Measurements from ENCODE around the gene CYTH4.

CYTH4 gene

DNA sequence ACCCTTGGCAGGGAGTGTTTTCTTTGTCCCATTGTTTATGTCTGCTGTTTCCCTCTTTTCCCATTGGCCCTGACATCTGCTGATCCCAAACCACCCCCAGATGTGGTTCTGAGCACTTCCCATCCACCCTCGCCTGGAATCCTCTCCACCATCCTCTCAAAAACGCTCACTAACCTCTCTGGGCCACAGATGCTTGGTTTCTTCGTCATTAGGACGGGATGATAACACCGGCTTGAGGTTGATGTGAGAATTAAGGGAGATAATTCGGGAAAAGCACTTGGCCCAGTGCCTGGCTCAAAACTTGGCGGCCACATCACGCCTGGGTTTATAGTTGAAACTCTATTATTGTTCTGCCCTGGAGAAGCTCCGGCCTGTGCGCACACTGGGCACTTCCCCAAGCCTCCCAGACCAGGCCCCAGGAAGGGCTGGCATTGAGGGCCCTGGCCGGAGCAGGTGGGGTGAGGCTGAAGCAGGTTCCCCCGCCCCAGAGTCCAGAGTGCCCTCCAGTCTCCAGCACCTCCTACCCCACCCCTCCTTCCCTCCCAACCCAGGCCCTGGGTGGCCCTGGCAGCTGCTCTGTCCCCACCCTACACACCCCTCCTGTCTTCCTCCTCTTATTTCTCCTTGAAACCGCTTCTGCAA lies 63.7 kb downstream of the CYTH4 start:
- Histone ChIP-seq H3K27ac (ENCODE audit: insufficient read depth in 1 of 2, low read depth in 1 of 2, low read length in 2 of 2, poor library complexity in 1 of 2, severe bottlenecking in 2 of 2) (no peak overlapping the region), H3K4me3 (ENCODE audit: control insufficient read depth in 1 of 7, extremely low read depth in 1 of 7, insufficient read depth in 4 of 7, low read depth in 2 of 7, low read length in 6 of 7) (no peak overlapping the region), H3K9me3 (ENCODE audit: control extremely low read depth in 1 of 5, control insufficient read depth in 4 of 5, insufficient read depth in 2 of 5, low read depth in 1 of 5, low read length in 4 of 5) (no peaks in the 10 kb centered on the region), H3K36me3 (ENCODE audit: control insufficient read depth in 4 of 4, insufficient read depth in 4 of 4, low read length in 3 of 4) (no peaks in the 10 kb centered on the region), H3K27me3 (replicated peaks in 2 of 5; ENCODE audit: control insufficient read depth in 4 of 5, insufficient read depth in 5 of 5, low read length in 4 of 5) (peaks cover 0 to 2% (median 0%) of the 10 kb centered on the region in 5 experiments), H3K4me1 (ENCODE audit: control extremely low read depth in 1 of 4, control insufficient read depth in 4 of 4, insufficient read depth in 4 of 4, low read length in 3 of 4) (peaks cover 0 to 3% (median 0%) of the 10 kb centered on the region in 4 experiments)
- no peak for DNase-seq
- CTCF ChIA-PET, result interaction anchor here (0.7 to 0.9 kb wide), 2 partner anchors 36 to 102 kb away, joined by 3 read pairs; no protein-coding TSS in a partner anchor
- 92% methylated on average over 6 of the region's 13 CpGs for WGBS (ENCODE audit: insufficient coverage)
- POLR2A ChIA-PET, result interaction anchor here (0.6 kb wide), 1 partner anchor 45 kb away, joined by 3 read pairs; no protein-coding TSS in a partner anchor

DNA sequence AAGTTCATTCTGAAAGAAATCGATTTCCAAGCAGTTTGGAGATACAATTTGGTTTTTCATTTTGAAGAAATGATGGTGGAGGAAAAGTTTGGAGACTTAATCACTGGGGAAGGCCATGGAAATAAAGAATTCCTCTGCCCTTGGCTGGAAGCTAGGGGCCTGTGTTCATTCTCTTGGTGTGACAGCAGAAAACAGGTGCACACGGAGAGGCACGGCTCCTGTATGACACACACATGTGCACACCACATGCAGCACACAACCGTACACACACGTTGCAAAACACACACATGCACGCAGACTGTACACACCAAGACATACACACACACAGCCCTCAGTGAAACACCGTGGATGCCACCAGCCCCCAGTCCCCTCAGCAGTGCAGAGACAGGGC lies 64.2 kb downstream of the CYTH4 start:
- ChIA-PET CTCF (no interaction called here), POLR2A (interaction anchor here (0.6 kb wide), 1 partner anchor 45 kb away, joined by 3 read pairs; no protein-coding TSS in a partner anchor)
- peaks cover 0 to 2% (median 0%) of the 10 kb centered on the region in 5 experiments for H3K27me3 ChIP-seq (replicated peaks in 2 of 5; ENCODE audit: control insufficient read depth in 4 of 5, insufficient read depth in 5 of 5, low read length in 4 of 5)
- no peaks in the 10 kb centered on the region for H3K36me3 ChIP-seq (ENCODE audit: control insufficient read depth in 4 of 4, insufficient read depth in 4 of 4, low read length in 3 of 4)
- H3K4me1 ChIP-seq (ENCODE audit: control extremely low read depth in 1 of 4, control insufficient read depth in 4 of 4, insufficient read depth in 4 of 4, low read length in 3 of 4), result peaks cover 0 to 3% (median 0%) of the 10 kb centered on the region in 4 experiments
- DNase-seq, result no peak
- no peaks in the 10 kb centered on the region for H3K9me3 ChIP-seq (ENCODE audit: control extremely low read depth in 1 of 5, control insufficient read depth in 4 of 5, insufficient read depth in 2 of 5, low read depth in 1 of 5, low read length in 4 of 5)
- H3K27ac ChIP-seq (ENCODE audit: insufficient read depth in 1 of 2, low read depth in 1 of 2, low read length in 2 of 2, poor library complexity in 1 of 2, severe bottlenecking in 2 of 2), result no peak overlapping the region
- H3K4me3 ChIP-seq (ENCODE audit: control insufficient read depth in 1 of 7, extremely low read depth in 1 of 7, insufficient read depth in 4 of 7, low read depth in 2 of 7, low read length in 6 of 7), result no peak overlapping the region
- WGBS (ENCODE audit: insufficient coverage), result 100% methylated on average over 4 of the region's 7 CpGs

DNA sequence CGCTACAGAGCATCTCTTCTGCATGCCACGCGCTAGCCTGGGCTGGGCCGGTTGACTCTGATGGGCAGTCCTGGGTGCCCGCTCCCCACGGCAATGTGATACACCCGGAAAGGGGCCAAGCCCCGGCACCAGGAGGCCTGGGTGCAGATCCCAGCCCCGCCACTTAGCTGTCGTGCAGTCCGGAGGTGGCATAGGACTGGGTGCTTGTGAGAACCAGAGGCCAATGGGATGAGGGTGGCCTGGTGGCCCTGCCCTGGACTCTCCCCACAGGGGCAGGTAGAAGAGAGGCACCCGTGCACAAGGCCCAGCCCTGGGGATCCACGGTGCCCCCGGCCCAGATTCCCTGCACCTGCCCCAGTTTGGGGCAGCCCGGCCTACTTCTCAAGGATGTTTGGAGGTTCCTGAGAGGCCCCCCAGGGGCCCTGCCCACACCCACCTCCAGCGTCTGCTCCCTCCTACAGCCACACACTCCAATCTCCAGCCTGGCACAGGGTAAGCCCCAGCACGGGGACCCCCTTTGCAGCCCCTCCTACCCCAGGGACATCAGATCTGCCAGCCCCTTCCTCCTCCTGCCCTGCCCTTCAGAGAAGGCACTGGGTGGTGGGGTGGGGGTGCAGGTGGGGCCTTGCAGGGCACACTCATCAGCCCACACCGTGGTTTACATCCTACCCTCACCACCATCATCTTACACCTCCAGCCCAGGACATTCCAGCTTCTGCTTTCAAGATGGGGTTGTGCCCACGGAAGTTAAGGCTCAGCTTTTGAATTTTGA lies 66.9 kb downstream of the CYTH4 start:
- CTCF ChIA-PET, result no interaction called here
- POLR2A ChIA-PET, result no interaction called here
- Histone ChIP-seq H3K9me3 (ENCODE audit: control extremely low read depth in 1 of 5, control insufficient read depth in 4 of 5, insufficient read depth in 2 of 5, low read depth in 1 of 5, low read length in 4 of 5) (no peaks in the 10 kb centered on the region), H3K27ac (ENCODE audit: insufficient read depth in 1 of 2, low read depth in 1 of 2, low read length in 2 of 2, poor library complexity in 1 of 2, severe bottlenecking in 2 of 2) (no peak overlapping the region), H3K36me3 (ENCODE audit: control insufficient read depth in 4 of 4, insufficient read depth in 4 of 4, low read length in 3 of 4) (no peaks in the 10 kb centered on the region), H3K4me3 (ENCODE audit: control insufficient read depth in 1 of 7, extremely low read depth in 1 of 7, insufficient read depth in 4 of 7, low read depth in 2 of 7, low read length in 6 of 7) (no peak overlapping the region), H3K27me3 (replicated peaks in 2 of 5; ENCODE audit: control insufficient read depth in 4 of 5, insufficient read depth in 5 of 5, low read length in 4 of 5) (peaks cover 0 to 5% (median 0%) of the 10 kb centered on the region in 5 experiments), H3K4me1 (ENCODE audit: control extremely low read depth in 1 of 4, control insufficient read depth in 4 of 4, insufficient read depth in 4 of 4, low read length in 3 of 4) (peaks cover 0 to 3% (median 0%) of the 10 kb centered on the region in 4 experiments)
- 96% methylated on average over 11 of the region's 19 CpGs for WGBS (ENCODE audit: insufficient coverage)
- no peak for DNase-seq

DNA sequence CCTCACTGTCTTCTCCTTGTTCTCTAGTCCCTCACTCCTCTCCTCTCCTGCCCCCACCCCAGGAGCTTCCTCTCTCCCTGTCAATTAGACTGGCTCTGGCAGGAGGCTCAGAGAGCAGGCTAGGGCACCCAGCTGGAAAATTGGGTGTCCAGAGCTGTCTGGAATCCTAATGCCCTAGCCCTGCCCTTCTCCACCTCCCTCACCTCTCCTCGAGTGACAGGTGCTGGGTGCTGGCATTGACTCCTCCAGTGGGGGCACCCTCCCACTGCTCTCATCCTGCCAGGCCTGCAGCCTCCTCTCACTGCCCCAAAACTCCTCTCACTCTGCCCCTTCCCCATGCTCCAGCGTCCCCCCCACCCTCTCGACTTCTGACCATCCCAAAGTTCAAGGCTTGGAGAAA lies 68.9 kb downstream of the CYTH4 start:
- Histone ChIP-seq H3K4me3 (ENCODE audit: control insufficient read depth in 1 of 7, extremely low read depth in 1 of 7, insufficient read depth in 4 of 7, low read depth in 2 of 7, low read length in 6 of 7) (no peak overlapping the region), H3K27ac (ENCODE audit: insufficient read depth in 1 of 2, low read depth in 1 of 2, low read length in 2 of 2, poor library complexity in 1 of 2, severe bottlenecking in 2 of 2) (no peak overlapping the region), H3K27me3 (replicated peaks in 2 of 5; ENCODE audit: control insufficient read depth in 4 of 5, insufficient read depth in 5 of 5, low read length in 4 of 5) (peaks cover 0 to 5% (median 0%) of the 10 kb centered on the region in 5 experiments), H3K4me1 (ENCODE audit: control extremely low read depth in 1 of 4, control insufficient read depth in 4 of 4, insufficient read depth in 4 of 4, low read length in 3 of 4) (peaks cover 0 to 3% (median 0%) of the 10 kb centered on the region in 4 experiments), H3K36me3 (ENCODE audit: control insufficient read depth in 4 of 4, insufficient read depth in 4 of 4, low read length in 3 of 4) (no peaks in the 10 kb centered on the region), H3K9me3 (ENCODE audit: control extremely low read depth in 1 of 5, control insufficient read depth in 4 of 5, insufficient read depth in 2 of 5, low read depth in 1 of 5, low read length in 4 of 5) (no peaks in the 10 kb centered on the region)
- POLR2A ChIA-PET, result interaction anchor here (0.6 kb wide), 1 partner anchor 228 kb away, joined by 3 read pairs; no protein-coding TSS in a partner anchor
- no peak for DNase-seq
- 75% methylated on average over 1 of the region's 3 CpGs for WGBS (ENCODE audit: insufficient coverage)
- CTCF ChIA-PET, result interaction anchor here (1.5 kb wide), 1 partner anchor 10 kb away, joined by 4 read pairs; no protein-coding TSS in a partner anchor

DNA sequence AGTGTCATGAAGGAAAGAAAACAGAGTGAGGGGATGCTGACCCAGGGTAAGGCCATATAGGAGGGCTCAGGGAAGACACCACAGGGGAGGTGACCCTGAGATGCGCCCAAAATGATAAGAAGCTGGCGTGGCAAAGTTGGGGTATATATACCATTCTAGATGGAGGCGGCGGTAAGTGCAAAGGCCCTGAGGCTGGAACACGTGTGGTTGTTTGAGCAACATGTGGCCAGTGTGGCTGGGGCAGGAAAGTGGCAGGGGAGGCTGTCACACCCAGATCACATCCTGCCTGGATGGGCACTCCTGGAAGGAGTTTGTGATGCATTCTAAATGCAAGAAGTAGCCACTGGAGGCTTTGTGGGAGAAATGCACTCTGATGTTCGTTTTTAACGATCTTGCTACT lies 70.2 kb downstream of the CYTH4 start:
- peaks cover 0 to 3% (median 0%) of the 10 kb centered on the region in 4 experiments for H3K4me1 ChIP-seq (ENCODE audit: control extremely low read depth in 1 of 4, control insufficient read depth in 4 of 4, insufficient read depth in 4 of 4, low read length in 3 of 4)
- no peaks in the 10 kb centered on the region for H3K9me3 ChIP-seq (ENCODE audit: control extremely low read depth in 1 of 5, control insufficient read depth in 4 of 5, insufficient read depth in 2 of 5, low read depth in 1 of 5, low read length in 4 of 5)
- H3K27me3 ChIP-seq (replicated peaks in 2 of 5; ENCODE audit: control insufficient read depth in 4 of 5, insufficient read depth in 5 of 5, low read length in 4 of 5), result peaks cover 0 to 5% (median 0%) of the 10 kb centered on the region in 5 experiments
- no peaks in the 10 kb centered on the region for H3K36me3 ChIP-seq (ENCODE audit: control insufficient read depth in 4 of 4, insufficient read depth in 4 of 4, low read length in 3 of 4)
- POLR2A ChIA-PET, result no interaction called here
- H3K27ac ChIP-seq (ENCODE audit: insufficient read depth in 1 of 2, low read depth in 1 of 2, low read length in 2 of 2, poor library complexity in 1 of 2, severe bottlenecking in 2 of 2), result no peak overlapping the region
- CTCF ChIA-PET, result interaction anchor here (1.5 kb wide), 2 partner anchors 12 to 49 kb away, joined by 3 to 4 read pairs; no protein-coding TSS in a partner anchor
- no peak overlapping the region for H3K4me3 ChIP-seq (ENCODE audit: control insufficient read depth in 1 of 7, extremely low read depth in 1 of 7, insufficient read depth in 4 of 7, low read depth in 2 of 7, low read length in 6 of 7)
- WGBS (ENCODE audit: insufficient coverage), result 90% methylated on average over 7 of the region's 7 CpGs
- DNase-seq, result no peak

DNA sequence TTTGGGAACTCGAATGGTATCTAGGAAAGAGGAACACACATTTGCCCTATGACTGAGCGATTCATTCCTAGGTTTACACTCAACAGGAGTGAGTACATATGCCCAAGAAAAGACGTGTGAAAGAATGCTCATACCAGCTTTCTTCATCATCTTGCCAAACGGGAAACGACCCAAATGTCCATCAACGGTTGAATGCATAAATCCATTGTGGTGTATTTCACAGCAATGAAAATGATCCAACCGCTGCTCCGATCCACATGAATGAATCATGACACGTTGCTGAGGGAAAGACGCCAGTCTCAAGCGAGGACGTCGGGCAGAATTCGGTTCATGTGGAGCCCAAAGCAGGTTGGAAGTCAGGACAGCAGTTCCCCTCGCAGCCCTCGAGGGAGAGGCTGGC lies 71.5 kb downstream of the CYTH4 start:
- POLR2A ChIA-PET, result no interaction called here
- Histone ChIP-seq H3K27me3 (replicated peaks in 2 of 5; ENCODE audit: control insufficient read depth in 4 of 5, insufficient read depth in 5 of 5, low read length in 4 of 5) (peaks cover 0 to 5% (median 0%) of the 10 kb centered on the region in 5 experiments), H3K4me1 (ENCODE audit: control extremely low read depth in 1 of 4, control insufficient read depth in 4 of 4, insufficient read depth in 4 of 4, low read length in 3 of 4) (no peaks in the 10 kb centered on the region), H3K27ac (ENCODE audit: insufficient read depth in 1 of 2, low read depth in 1 of 2, low read length in 2 of 2, poor library complexity in 1 of 2, severe bottlenecking in 2 of 2) (no peak overlapping the region), H3K9me3 (ENCODE audit: control extremely low read depth in 1 of 5, control insufficient read depth in 4 of 5, insufficient read depth in 2 of 5, low read depth in 1 of 5, low read length in 4 of 5) (no peaks in the 10 kb centered on the region), H3K4me3 (ENCODE audit: control insufficient read depth in 1 of 7, extremely low read depth in 1 of 7, insufficient read depth in 4 of 7, low read depth in 2 of 7, low read length in 6 of 7) (no peak overlapping the region), H3K36me3 (ENCODE audit: control insufficient read depth in 4 of 4, insufficient read depth in 4 of 4, low read length in 3 of 4) (no peaks in the 10 kb centered on the region)
- 93% methylated on average over 16 of the region's 16 CpGs for WGBS (ENCODE audit: insufficient coverage)
- CTCF ChIA-PET, result interaction anchor here (1.5 kb wide), 1 partner anchor 48 kb away, joined by 3 read pairs; no protein-coding TSS in a partner anchor
- DNase-seq, result no peak

DNA sequence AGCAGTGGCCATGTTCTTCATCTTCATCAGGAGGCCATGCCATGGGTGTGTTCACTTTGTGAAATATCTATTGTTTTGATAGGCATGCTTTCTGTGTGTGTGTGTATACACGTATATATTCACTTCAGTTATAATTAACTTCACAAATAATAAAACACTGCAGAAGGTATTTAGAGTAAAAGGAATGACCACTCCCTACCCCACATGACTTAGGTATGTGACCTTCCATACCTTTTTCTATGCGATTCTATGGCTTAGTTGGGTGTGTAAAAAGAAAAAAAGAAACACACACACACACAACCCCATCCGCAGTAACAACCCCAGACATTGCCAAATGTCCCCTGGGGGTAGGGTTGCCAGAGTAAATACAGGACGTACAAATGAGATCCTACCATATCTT lies 72.0 kb downstream of the CYTH4 start:
- no CpG with 5 or more reads among the region's 4 CpGs for WGBS (ENCODE audit: insufficient coverage)
- Histone ChIP-seq H3K4me1 (ENCODE audit: control extremely low read depth in 1 of 4, control insufficient read depth in 4 of 4, insufficient read depth in 4 of 4, low read length in 3 of 4) (no peaks in the 10 kb centered on the region), H3K9me3 (ENCODE audit: control extremely low read depth in 1 of 5, control insufficient read depth in 4 of 5, insufficient read depth in 2 of 5, low read depth in 1 of 5, low read length in 4 of 5) (no peaks in the 10 kb centered on the region), H3K27ac (ENCODE audit: insufficient read depth in 1 of 2, low read depth in 1 of 2, low read length in 2 of 2, poor library complexity in 1 of 2, severe bottlenecking in 2 of 2) (no peak overlapping the region), H3K36me3 (ENCODE audit: control insufficient read depth in 4 of 4, insufficient read depth in 4 of 4, low read length in 3 of 4) (no peaks in the 10 kb centered on the region), H3K4me3 (ENCODE audit: control insufficient read depth in 1 of 7, extremely low read depth in 1 of 7, insufficient read depth in 4 of 7, low read depth in 2 of 7, low read length in 6 of 7) (no peak overlapping the region), H3K27me3 (replicated peaks in 2 of 5; ENCODE audit: control insufficient read depth in 4 of 5, insufficient read depth in 5 of 5, low read length in 4 of 5) (peaks cover 0 to 4% (median 0%) of the 10 kb centered on the region in 5 experiments)
- DNase-seq, result no peak
- ChIA-PET CTCF (no interaction called here), POLR2A (no interaction called here)
